ENCODE results near the gene MBD3L2B.

DNA sequence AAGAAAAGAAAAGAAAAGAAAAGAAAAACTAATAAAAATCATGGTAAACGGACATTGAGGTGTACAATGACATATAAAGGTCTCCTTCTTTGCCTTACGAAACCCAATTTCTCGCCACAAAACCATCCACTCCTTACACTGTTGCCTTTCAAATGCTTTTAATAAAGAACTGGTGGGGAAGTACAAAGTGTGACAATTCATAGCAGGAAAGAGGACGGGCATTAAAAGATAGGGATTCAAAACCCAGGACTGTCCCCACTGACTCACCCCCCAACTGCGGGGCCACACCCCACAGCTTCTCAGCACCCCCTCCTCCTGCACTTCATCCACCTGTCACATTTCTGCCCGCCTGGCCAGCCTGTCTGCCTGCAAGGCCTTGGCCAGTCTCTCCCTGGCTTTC, 2.4 kb downstream of the MBD3L2B start:
- no peak for TF ChIP-seq ZC3H10 (CRISPR knock-in tag; IDR thresholded peaks at IDR 0.05)
- TF ChIP-seq ZFP3 (CRISPR knock-in tag; IDR thresholded peaks at IDR 0.05), result no peak
- TF ChIP-seq ARNTL (CRISPR knock-in tag; IDR thresholded peaks at IDR 0.05; ENCODE audit: borderline replicate concordance, low read depth), result no peak
- TF ChIP-seq SNAI2 (CRISPR knock-in tag; IDR thresholded peaks at IDR 0.05), result no peak
- no peak for TF ChIP-seq ZNF565 (CRISPR knock-in tag; conservative IDR thresholded peaks at IDR 0.05; ENCODE audit: low read depth)
- TF ChIP-seq, protein P1, sequence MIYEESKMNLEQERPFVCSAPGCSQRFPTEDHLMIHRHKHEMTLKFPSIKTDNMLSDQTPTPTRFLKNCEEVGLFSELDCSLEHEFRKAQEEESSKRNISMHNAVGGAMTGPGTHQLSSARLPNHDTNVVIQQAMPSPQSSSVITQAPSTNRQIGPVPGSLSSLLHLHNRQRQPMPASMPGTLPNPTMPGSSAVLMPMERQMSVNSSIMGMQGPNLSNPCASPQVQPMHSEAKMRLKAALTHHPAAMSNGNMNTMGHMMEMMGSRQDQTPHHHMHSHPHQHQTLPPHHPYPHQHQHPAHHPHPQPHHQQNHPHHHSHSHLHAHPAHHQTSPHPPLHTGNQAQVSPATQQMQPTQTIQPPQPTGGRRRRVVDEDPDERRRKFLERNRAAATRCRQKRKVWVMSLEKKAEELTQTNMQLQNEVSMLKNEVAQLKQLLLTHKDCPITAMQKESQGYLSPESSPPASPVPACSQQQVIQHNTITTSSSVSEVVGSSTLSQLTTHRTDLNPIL (CRISPR knock-in tag; IDR thresholded peaks at IDR 0.05; ENCODE audit: low read depth), result no peak
- TF ChIP-seq ISL1 (CRISPR knock-in tag; IDR thresholded peaks at IDR 0.05), result no peak

Data from SK-N-SH treated with all-trans-retinoic acid at 6 μM for 48 hours (cell line).